PFSK-1 (cell line): ENCODE data around the gene LOXL3.

Source experiments
- FOXP2 ChIP-seq: optimal IDR thresholded peaks from 2 replicates; pipeline ENCODE3; 2011; ENCODE audit warnings: borderline replicate concordance, control low read depth, inconsistent platforms; ENCODE audit not compliant: insufficient read depth; ENCODE audit errors: extremely low read length, extremely low read depth
- POLR2AphosphoS5 ChIP-seq: IDR thresholded peaks from 2 replicates; pipeline ENCODE4 v1.6.1; 2012; ENCODE audit warnings: low read depth, mild to moderate bottlenecking, control low read depth, low read length, moderate library complexity
- REST ChIP-seq, 2 experiments: IDR thresholded peaks; 2 replicates each; pipeline versions ENCODE4 v1.6.1 to v1.8.0; 2011 to 2012; ENCODE audit warnings: low read depth in 2 of 2, low read length in 2 of 2, control low read depth in 1 of 2, inconsistent platforms in 1 of 2, mild to moderate bottlenecking in 1 of 2, moderate library complexity in 1 of 2; ENCODE audit not compliant: insufficient read depth in 1 of 2
- SIN3A ChIP-seq: IDR thresholded peaks from 2 replicates; pipeline ENCODE4 v1.6.1; 2012; ENCODE audit warnings: mild to moderate bottlenecking, low read length, moderate library complexity, borderline replicate concordance; ENCODE audit not compliant: insufficient read depth
- TAF1 ChIP-seq: IDR thresholded peaks from 2 replicates; pipeline ENCODE4 v1.6.1; 2012; ENCODE audit warnings: low read length, control low read depth, borderline replicate concordance; ENCODE audit not compliant: insufficient read depth

Gene LOXL3

GRCh38 chr2:74585406-74586185 lies 31.9 kb upstream of the LOXL3 start:
- TF ChIP-seq TAF1 (no peak), SIN3A (no peak), FOXP2 (no peak), REST (IDR thresholded peaks at IDR 0.05; ENCODE audit: insufficient read depth in 1 of 2, low read depth in 2 of 2, low read length in 2 of 2) (no peak), POLR2AphosphoS5 (no peak)

GRCh38 chr2:74584088-74584645 lies 30.4 kb upstream of the LOXL3 start:
- no peak for TF ChIP-seq TAF1
- no peak for TF ChIP-seq POLR2AphosphoS5
- TF ChIP-seq FOXP2: no peak
- TF ChIP-seq SIN3A: no peak
- no peak for TF ChIP-seq REST (IDR thresholded peaks at IDR 0.05; ENCODE audit: insufficient read depth in 1 of 2, low read depth in 2 of 2, low read length in 2 of 2)

GRCh38 chr2:74583504-74583903 lies 29.8 kb upstream of the LOXL3 start:
- TF ChIP-seq POLR2AphosphoS5 (no peak), TAF1 (no peak), REST (IDR thresholded peaks at IDR 0.05; ENCODE audit: insufficient read depth in 1 of 2, low read depth in 2 of 2, low read length in 2 of 2) (no peak), FOXP2 (no peak), SIN3A (no peak)

DNA sequence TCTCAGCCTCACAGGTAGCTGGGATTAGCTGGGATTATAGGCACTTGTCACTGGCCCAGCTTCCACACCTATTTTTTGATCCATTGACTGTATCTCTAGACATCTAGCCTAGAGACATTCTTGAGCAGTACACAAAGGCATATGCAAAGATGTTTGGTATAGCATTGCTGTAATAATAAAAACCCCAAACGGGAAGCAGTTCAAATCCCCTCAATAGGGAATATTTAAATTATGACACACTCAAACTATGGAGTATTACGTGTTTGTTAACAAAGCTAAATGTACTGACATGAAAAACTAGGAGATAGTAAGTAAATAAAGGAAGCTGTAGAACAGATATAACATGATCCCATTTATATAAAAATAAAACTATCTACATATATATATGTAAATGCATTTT lies 28.4 kb upstream of the LOXL3 start:
- TF ChIP-seq POLR2AphosphoS5 (no peak), REST (IDR thresholded peaks at IDR 0.05; ENCODE audit: insufficient read depth in 1 of 2, low read depth in 2 of 2, low read length in 2 of 2) (no peak), SIN3A (no peak), TAF1 (no peak), FOXP2 (no peak)
